Progenitor cell of endocrine pancreas (in vitro differentiated cells): ENCODE measurements around the gene HCN3. TPM values are rescaled to one million over a fixed set of nuclear protein-coding genes. Genes with fewer than 3 reads are reported as not detected.

Experiments used
- DNase-seq: peaks from one replicate; pipeline ENCODE4 v3.0.0; 2021; ENCODE audit warnings: low spot score; ENCODE audit not compliant: unreplicated experiment
- H3K27ac Mint-ChIP-seq: 2 replicates; pipeline ENCODE4 v1.8.0; 2021; ENCODE audit warnings: mild to moderate bottlenecking, moderate library complexity, mixed read lengths
- H3K27me3 Mint-ChIP-seq: 2 replicates; pipeline ENCODE4 v1.8.0; 2021; ENCODE audit warnings: mixed read lengths
- H3K36me3 Mint-ChIP-seq: 2 replicates; pipeline ENCODE4 v1.8.0; 2022; ENCODE audit warnings: mixed read lengths; ENCODE audit not compliant: insufficient read depth
- H3K4me1 Mint-ChIP-seq: 2 replicates; pipeline ENCODE4 v1.8.0; 2021; ENCODE audit warnings: low read depth, mixed read lengths
- H3K4me3 Mint-ChIP-seq: 2 replicates; pipeline ENCODE4 v1.8.0; 2021; ENCODE audit warnings: low read depth, mild to moderate bottlenecking, moderate library complexity, mixed read lengths
- H3K9me3 Mint-ChIP-seq: 2 replicates; pipeline ENCODE4 v1.8.0; 2021; ENCODE audit warnings: low read depth, mixed read lengths
- CTCF ChIP-seq: fragments of 200-600 bp; sonication (generic); IDR thresholded peaks from one replicate; pipeline ENCODE4 v1.5.0; 2021; ENCODE audit warnings: antibody characterized with exemption, mild to moderate bottlenecking; ENCODE audit not compliant: unreplicated experiment
- total RNA-seq: library from RNA; stranded (reverse); gene quantifications from 2 replicates; pipeline ENCODE4 v1.2.1, GENCODE V29; 2021

HCN3 gene
- total RNA-seq, 1 donor from 2014 or later: 15.6 TPM

- peaks cover 1% of the 10 kb centered on the region for H3K36me3 Mint-ChIP-seq
- no peak for TF ChIP-seq CTCF
- H3K4me1 Mint-ChIP-seq: peaks cover 27% of the 10 kb centered on the region
- peak; percentile 79 for DNase-seq
- H3K9me3 Mint-ChIP-seq: no peaks in the 10 kb centered on the region
- no peaks in the 10 kb centered on the region for H3K27me3 Mint-ChIP-seq
- peak overlapping the region; percentile 88 for H3K4me3 Mint-ChIP-seq
- H3K27ac Mint-ChIP-seq: peak overlapping the region; percentile 95
Observed at GRCh38 chr1:155324037-155324716, 46.9 kb downstream of the HCN3 start.

GRCh38 chr1:155324717-155325602 is 47.7 kb downstream of the HCN3 start:
- Mint-ChIP-seq H3K9me3 (no peaks in the 10 kb centered on the region), H3K27ac (peak overlapping the region; percentile 91), H3K27me3 (no peaks in the 10 kb centered on the region), H3K4me3 (peak overlapping the region; percentile 88), H3K36me3 (peaks cover 2% of the 10 kb centered on the region), H3K4me1 (peaks cover 27% of the 10 kb centered on the region)
- DNase-seq: peak; percentile 44
- peak; percentile 58 for TF ChIP-seq CTCF

GRCh38 chr1:155325603-155325893 is 48.3 kb downstream of the HCN3 start:
- DNase-seq: no peak
- Mint-ChIP-seq H3K36me3 (peaks cover 2% of the 10 kb centered on the region), H3K27me3 (no peaks in the 10 kb centered on the region), H3K4me1 (peaks cover 21% of the 10 kb centered on the region), H3K4me3 (peak overlapping the region; percentile 88), H3K9me3 (no peaks in the 10 kb centered on the region), H3K27ac (no peak overlapping the region)
- no peak for TF ChIP-seq CTCF

GRCh38 chr1:155326020-155326526 is 48.8 kb downstream of the HCN3 start:
- TF ChIP-seq CTCF: no peak
- Mint-ChIP-seq H3K27ac (peak overlapping the region; percentile 84), H3K9me3 (no peaks in the 10 kb centered on the region), H3K4me3 (peak overlapping the region; percentile 88), H3K27me3 (no peaks in the 10 kb centered on the region), H3K36me3 (peaks cover 7% of the 10 kb centered on the region), H3K4me1 (peaks cover 19% of the 10 kb centered on the region)
- no peak for DNase-seq

GRCh38 chr1:155326631-155327037 is 49.4 kb downstream of the HCN3 start:
- Mint-ChIP-seq H3K27ac (no peak overlapping the region), H3K4me1 (peaks cover 15% of the 10 kb centered on the region), H3K4me3 (no peak overlapping the region), H3K9me3 (no peaks in the 10 kb centered on the region), H3K36me3 (peaks cover 11% of the 10 kb centered on the region), H3K27me3 (no peaks in the 10 kb centered on the region)
- DNase-seq: no peak
- TF ChIP-seq CTCF: no peak
